Measurements from ENCODE around the gene RIT2. TPM values are rescaled to one million over a fixed set of nuclear protein-coding genes. Genes with fewer than 3 reads are reported as not detected.

The RIT2 gene
- polyA plus RNA-seq, 1 donor from 2014 or later: 1.1 TPM

- Histone ChIP-seq H3K4me3 (ENCODE audit: low read length) (no peak overlapping the region), H3K9me3 (ENCODE audit: low read length) (no peaks in the 10 kb centered on the region), H3K27me3 (ENCODE audit: insufficient read depth, low read depth, low read length) (no peaks in the 10 kb centered on the region), H3K9me2 (ENCODE audit: insufficient read depth, low read length) (no peaks in the 10 kb centered on the region), H3K4me2 (ENCODE audit: low read length) (no peak overlapping the region), H3K9ac (ENCODE audit: low read length) (no peak overlapping the region), H4K20me1 (ENCODE audit: insufficient read depth) (no peaks in the 10 kb centered on the region), H2AFZ (ENCODE audit: low read depth, low read length) (no peak overlapping the region), H3K27ac (ENCODE audit: low read length) (no peak overlapping the region), H3K36me3 (ENCODE audit: insufficient read depth, low read length) (no peaks in the 10 kb centered on the region), H3F3A (ENCODE audit: insufficient read depth, low read length, poor library complexity, severe bottlenecking) (no peaks in the 10 kb centered on the region), H3K79me2 (replicated peaks; ENCODE audit: insufficient read depth, low read length) (no peaks in the 10 kb centered on the region)
- TF ChIP-seq MXI1 (conservative IDR thresholded peaks at IDR 0.05; ENCODE audit: poor library complexity, severe bottlenecking): no peak
- no peak for TF ChIP-seq SMC3 (conservative IDR thresholded peaks at IDR 0.05; ENCODE audit: poor library complexity)
- no peak for TF ChIP-seq POLR2AphosphoS5 (IDR thresholded peaks at IDR 0.05)
- no peak for TF ChIP-seq TAF1 (IDR thresholded peaks at IDR 0.05; ENCODE audit: low read depth)
- no peak for TF ChIP-seq EP300 (conservative IDR thresholded peaks at IDR 0.05; ENCODE audit: poor library complexity, severe bottlenecking)
- TF ChIP-seq RAD21 (conservative IDR thresholded peaks at IDR 0.05): no peak
- TF ChIP-seq EZH2 (IDR thresholded peaks at IDR 0.05; ENCODE audit: borderline replicate concordance, insufficient read depth, low read length, poor library complexity, severe bottlenecking): no peak
- TF ChIP-seq REST (IDR thresholded peaks at IDR 0.05; ENCODE audit: borderline replicate concordance): no peak
- no peak for TF ChIP-seq CTCF (IDR thresholded peaks at IDR 0.05; ENCODE audit: poor library complexity, severe bottlenecking)
These were observed 2.1 kb downstream of the RIT2 start for GRCh38 chr18:43113220-43113895.

- peak overlapping the region; percentile 40 for H3K27ac ChIP-seq (ENCODE audit: low read length)
- no peaks in the 10 kb centered on the region for H3K9me2 ChIP-seq (ENCODE audit: insufficient read depth, low read length)
- no peaks in the 10 kb centered on the region for H3K79me2 ChIP-seq (replicated peaks; ENCODE audit: insufficient read depth, low read length)
- TF ChIP-seq POLR2AphosphoS5 (IDR thresholded peaks at IDR 0.05): no peak
- TF ChIP-seq MXI1 (conservative IDR thresholded peaks at IDR 0.05; ENCODE audit: poor library complexity, severe bottlenecking): no peak
- TF ChIP-seq EP300 (conservative IDR thresholded peaks at IDR 0.05; ENCODE audit: poor library complexity, severe bottlenecking): no peak
- no peak for TF ChIP-seq EZH2 (IDR thresholded peaks at IDR 0.05; ENCODE audit: borderline replicate concordance, insufficient read depth, low read length, poor library complexity, severe bottlenecking)
- TF ChIP-seq CTCF (IDR thresholded peaks at IDR 0.05; ENCODE audit: poor library complexity, severe bottlenecking): no peak
- no peak for TF ChIP-seq RAD21 (conservative IDR thresholded peaks at IDR 0.05)
- TF ChIP-seq SMC3 (conservative IDR thresholded peaks at IDR 0.05; ENCODE audit: poor library complexity): no peak
- TF ChIP-seq TAF1 (IDR thresholded peaks at IDR 0.05; ENCODE audit: low read depth): no peak
- TF ChIP-seq REST (IDR thresholded peaks at IDR 0.05; ENCODE audit: borderline replicate concordance): no peak
- no peak overlapping the region for H3K4me2 ChIP-seq (ENCODE audit: low read length)
- H4K20me1 ChIP-seq (ENCODE audit: insufficient read depth): no peaks in the 10 kb centered on the region
- H3K27me3 ChIP-seq (ENCODE audit: insufficient read depth, low read depth, low read length): no peaks in the 10 kb centered on the region
- no peak overlapping the region for H2AFZ ChIP-seq (ENCODE audit: low read depth, low read length)
- no peaks in the 10 kb centered on the region for H3K36me3 ChIP-seq (ENCODE audit: insufficient read depth, low read length)
- H3F3A ChIP-seq (ENCODE audit: insufficient read depth, low read length, poor library complexity, severe bottlenecking): no peaks in the 10 kb centered on the region
- H3K9me3 ChIP-seq (ENCODE audit: low read length): no peaks in the 10 kb centered on the region
- no peak overlapping the region for H3K9ac ChIP-seq (ENCODE audit: low read length)
- H3K4me3 ChIP-seq (ENCODE audit: low read length): no peak overlapping the region
These were observed 6.6 kb downstream of the RIT2 start for GRCh38 chr18:43108882-43109281.
